Stimulated activated CD4-positive, alpha-beta T cell treated with anti-CD3 and anti-CD28 coated beads, TNF-alpha, amount 100 ng/mL, for 48 hours (primary cell): ENCODE results near the gene UCMA.
"Not testable (repeated sequence)": the region's sequence is repeated elsewhere in the genome, so short reads cannot be mapped to it uniquely, and the experiment has no call there.

Experiments used
- DNase-seq, 3 donors: peaks; one replicate each; pipeline ENCODE4 v3.0.0-alpha.2; 2020; ENCODE audit warnings: low read depth in 3 of 3

Gene UCMA

GRCh38 chr10:13234172-13234571 is at the start of gene UCMA:
Gene UCMA (minus strand): TSS chr10:13234374. CDS start chr10:13234258, 116 bp downstream.
- DNase-seq, result no peak

- DNase-seq, result not testable (repeated sequence)
Measured at GRCh38 chr10:13282348-13282747, 48.2 kb upstream of the UCMA start.

GRCh38 chr10:13276749-13277365 is 42.7 kb upstream of the UCMA start:
- DNase-seq, result no peak

- not testable (repeated sequence) for DNase-seq
Measured at GRCh38 chr10:13276146-13276545, 42.0 kb upstream of the UCMA start.

GRCh38 chr10:13272164-13272571 is 38.0 kb upstream of the UCMA start:
- DNase-seq, result no peak

- DNase-seq, result peak; percentile 10 to 43 (median 21)
Measured at GRCh38 chr10:13271552-13272163, 37.5 kb upstream of the UCMA start.

GRCh38 chr10:13270877-13271551 is 36.8 kb upstream of the UCMA start:
- no peak for DNase-seq

- DNase-seq, result no peak
Measured at GRCh38 chr10:13268841-13269240, 34.7 kb upstream of the UCMA start.

GRCh38 chr10:13268310-13268709 is 34.1 kb upstream of the UCMA start:
- no peak for DNase-seq

- no peak for DNase-seq
Measured at GRCh38 chr10:13263591-13263990, 29.4 kb upstream of the UCMA start.

GRCh38 chr10:13262433-13262832 is 28.3 kb upstream of the UCMA start:
- no peak for DNase-seq

GRCh38 chr10:13257621-13258140 is 23.5 kb upstream of the UCMA start:
- DNase-seq, result no peak

GRCh38 chr10:13256627-13257026 is 22.5 kb upstream of the UCMA start:
- DNase-seq, result no peak

GRCh38 chr10:13253726-13254125 is 19.6 kb upstream of the UCMA start:
- no peak for DNase-seq

- no peak for DNase-seq
Measured at GRCh38 chr10:13247784-13248183, 13.6 kb upstream of the UCMA start.

- no peak for DNase-seq
Measured at GRCh38 chr10:13247246-13247645, 13.1 kb upstream of the UCMA start.

GRCh38 chr10:13242260-13242659 is 8.1 kb upstream of the UCMA start:
- DNase-seq, result not testable (repeated sequence)

- no peak for DNase-seq
Measured at GRCh38 chr10:13241613-13242012, 7.4 kb upstream of the UCMA start.

- no peak for DNase-seq
Measured at GRCh38 chr10:13239923-13240322, 5.7 kb upstream of the UCMA start.

GRCh38 chr10:13238271-13239077 is 4.3 kb upstream of the UCMA start:
- no peak for DNase-seq

GRCh38 chr10:13236638-13237037 is 2.5 kb upstream of the UCMA start:
- DNase-seq, result no peak

- DNase-seq, result not testable (repeated sequence)
Measured at GRCh38 chr10:13234736-13235135, 562 bp upstream of the UCMA start.
